Fibroblast of lung (primary cell): ENCODE measurements around the gene ENO1. TPM values are rescaled to one million over a fixed set of nuclear protein-coding genes. Genes with fewer than 3 reads are reported as not detected.
A peak's percentile ranks its signal among the peaks of the same experiment; 100 is the strongest.

Source experiments
- DNase-seq, 2 donors: peaks; one replicate each; pipeline versions ENCODE4 v3.0.0 to v3.0.0-alpha.2; 2010; ENCODE audit warnings: low read depth in 2 of 2
- H2AFZ ChIP-seq: 2 replicates; pipeline ENCODE4 v1.5.1; 2012; ENCODE audit warnings: low read length, control low read depth, inconsistent platforms
- H3K27ac ChIP-seq: 2 replicates; pipeline ENCODE4 v1.5.1; 2011; ENCODE audit warnings: low read length, control low read depth; ENCODE audit not compliant: insufficient read depth
- H3K27me3 ChIP-seq: 2 replicates; pipeline ENCODE4 v1.5.1; 2011; ENCODE audit warnings: mild to moderate bottlenecking, low read length; ENCODE audit not compliant: control insufficient read depth, insufficient read depth
- H3K36me3 ChIP-seq: 2 replicates; pipeline ENCODE4 v1.5.1; 2011; ENCODE audit warnings: low read length; ENCODE audit not compliant: control insufficient read depth, insufficient read depth
- H3K4me1 ChIP-seq: 2 replicates; pipeline ENCODE4 v1.5.1; 2011; ENCODE audit warnings: low read length; ENCODE audit not compliant: control insufficient read depth, insufficient read depth; ENCODE audit errors: extremely low read depth
- H3K4me2 ChIP-seq: 2 replicates; pipeline ENCODE4 v1.5.1; 2011; ENCODE audit warnings: low read length, control low read depth; ENCODE audit not compliant: insufficient read depth; ENCODE audit errors: extremely low read depth
- H3K4me3 ChIP-seq, 4 experiments: fragments of 200-600 bp in 1 of 4; sonication (generic) in 1 of 4; replicated peaks in 1 of 4; 2 replicates each; pipeline ENCODE4 v1.5.1; 2011 to 2016; ENCODE audit warnings: low read length in 4 of 4, low read depth in 3 of 4, mild to moderate bottlenecking in 3 of 4, control low read depth in 2 of 4, inconsistent platforms in 1 of 4, mixed read lengths in 1 of 4; ENCODE audit not compliant: insufficient read depth in 1 of 4; ENCODE audit errors: control extremely low read depth in 1 of 4
- H3K79me2 ChIP-seq: 2 replicates; pipeline ENCODE4 v1.5.1; 2012; ENCODE audit warnings: mild to moderate bottlenecking, low read length, inconsistent platforms; ENCODE audit not compliant: control insufficient read depth, insufficient read depth
- H3K9ac ChIP-seq: 2 replicates; pipeline ENCODE4 v1.5.1; 2011; ENCODE audit warnings: mild to moderate bottlenecking, low read length, control low read depth; ENCODE audit not compliant: insufficient read depth
- H3K9me3 ChIP-seq: 2 replicates; pipeline ENCODE4 v1.5.1; 2012; ENCODE audit warnings: low read depth, low read length; ENCODE audit not compliant: control insufficient read depth, insufficient read depth
- H4K20me1 ChIP-seq: 2 replicates; pipeline ENCODE4 v1.5.1; 2011; ENCODE audit warnings: low read length; ENCODE audit not compliant: control insufficient read depth, insufficient read depth; ENCODE audit errors: extremely low read depth
- CTCF ChIP-seq, 2 donors: IDR thresholded peaks in 1 of 2; conservative IDR thresholded peaks in 1 of 2; 1 replicate in 1 of 2; 2 replicates in 1 of 2; pipeline ENCODE4 v1.5.1; 2011 to 2012; ENCODE audit warnings: low read length in 2 of 2, control low read depth in 1 of 2, inconsistent platforms in 1 of 2, low read depth in 1 of 2, mild to moderate bottlenecking in 1 of 2
- EZH2 ChIP-seq: IDR thresholded peaks from 2 replicates; pipeline ENCODE4 v1.5.1; 2012; ENCODE audit warnings: low read length, control low read depth, mild to moderate bottlenecking; ENCODE audit errors: missing control alignments
- polyA plus RNA-seq, 2 donors: library from polyadenylated mRNA; depleted of rRNA in 1 of 2; stranded (reverse) in 1 of 2; unstranded in 1 of 2; fragments of >200 nt; gene quantifications; 2 replicates each; pipeline ENCODE4 v1.2.1, GENCODE V29; 2011 to 2012; ENCODE audit warnings: missing spikeins in 1 of 2
- total RNA-seq: library from RNA; depleted of rRNA; stranded (reverse); fragments of >200 nt; gene quantifications from 2 replicates; pipeline ENCODE4 v1.2.1, GENCODE V29; 2014

ENO1 gene
- total and polyA plus RNA-seq, 2 donors (not counting 1 experiment from before 2014, with no cell fraction given) = 963 to 1,177 TPM

DNA sequence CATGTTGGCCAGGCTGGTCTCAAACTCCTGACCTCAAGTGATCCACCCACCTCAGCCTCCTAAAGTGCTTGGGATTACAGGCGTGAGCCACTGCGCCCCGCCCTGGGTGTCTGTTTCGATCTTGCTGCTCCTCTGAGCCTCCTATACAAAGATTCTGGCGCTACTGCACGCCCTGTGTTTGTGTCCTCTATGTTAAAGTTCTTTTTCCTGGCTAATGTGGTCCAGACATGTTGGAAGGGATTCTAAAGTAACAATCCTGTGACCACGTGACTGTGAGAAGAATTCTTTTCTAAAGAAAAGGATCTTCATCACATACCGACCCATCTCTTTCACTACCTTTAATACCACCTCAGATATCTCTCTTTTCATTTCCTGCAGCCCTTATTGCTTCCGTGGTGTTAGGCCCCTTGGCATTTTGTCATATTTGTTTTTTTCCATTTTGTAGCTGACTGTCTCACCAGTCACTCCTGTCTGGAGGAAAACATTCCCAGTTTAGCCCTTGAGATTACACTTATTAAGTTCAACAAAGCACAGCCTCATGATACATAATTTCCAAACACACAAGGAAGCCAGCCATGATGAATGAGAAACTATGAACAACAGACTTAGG is 27.2 kb upstream of the ENO1 start:
- Histone ChIP-seq H3K9ac (no peak overlapping the region), H3K4me1 (peaks cover 15% of the 10 kb centered on the region), H2AFZ (no peak overlapping the region), H3K4me3 (no peak overlapping the region), H3K27ac (no peak overlapping the region), H3K4me2 (no peak overlapping the region), H3K36me3 (no peaks in the 10 kb centered on the region), H3K9me3 (no peaks in the 10 kb centered on the region), H4K20me1 (no peaks in the 10 kb centered on the region), H3K27me3 (no peaks in the 10 kb centered on the region), H3K79me2 (no peaks in the 10 kb centered on the region)
- peak in 1 of 2 donors; percentile 58 for DNase-seq
- TF ChIP-seq EZH2 (no peak), CTCF (conservative IDR thresholded peaks at IDR 0.05 in 1 of 2, IDR thresholded peaks at IDR 0.05 in 1 of 2; ENCODE audit: low read depth in 1 of 2, low read length in 2 of 2) (no peak)

GRCh38 chr1:8903908-8904650 is 25.6 kb upstream of the ENO1 start:
- H3K79me2 ChIP-seq = no peaks in the 10 kb centered on the region
- H2AFZ ChIP-seq = peak overlapping the region; percentile 28
- H3K4me3 ChIP-seq = no peak overlapping the region
- H3K4me1 ChIP-seq = peaks cover 15% of the 10 kb centered on the region
- H3K27ac ChIP-seq = peak overlapping the region; percentile 31
- DNase-seq = peak; percentile 88 to 98
- no peaks in the 10 kb centered on the region for H3K9me3 ChIP-seq
- no peaks in the 10 kb centered on the region for H3K27me3 ChIP-seq
- H3K4me2 ChIP-seq = peak overlapping the region; percentile 46
- no peak overlapping the region for H3K9ac ChIP-seq
- TF ChIP-seq CTCF (conservative IDR thresholded peaks at IDR 0.05 in 1 of 2, IDR thresholded peaks at IDR 0.05 in 1 of 2; ENCODE audit: low read depth in 1 of 2, low read length in 2 of 2) (no peak), EZH2 (no peak)
- no peaks in the 10 kb centered on the region for H4K20me1 ChIP-seq
- H3K36me3 ChIP-seq = no peaks in the 10 kb centered on the region

- Histone ChIP-seq H3K9me3 (no peaks in the 10 kb centered on the region), H3K4me3 (no peak overlapping the region), H3K4me1 (peaks cover 15% of the 10 kb centered on the region), H4K20me1 (no peaks in the 10 kb centered on the region), H3K27me3 (no peaks in the 10 kb centered on the region), H2AFZ (no peak overlapping the region), H3K4me2 (peak overlapping the region; percentile 46), H3K36me3 (no peaks in the 10 kb centered on the region), H3K9ac (no peak overlapping the region), H3K79me2 (no peaks in the 10 kb centered on the region), H3K27ac (peak overlapping the region; percentile 31)
- TF ChIP-seq EZH2 (no peak), CTCF (conservative IDR thresholded peaks at IDR 0.05 in 1 of 2, IDR thresholded peaks at IDR 0.05 in 1 of 2; ENCODE audit: low read depth in 1 of 2, low read length in 2 of 2) (no peak)
- peak in 1 of 2 donors; percentile 44 for DNase-seq
Observed at GRCh38 chr1:8903410-8903809, 24.9 kb upstream of the ENO1 start.
